Activated T-helper 1 cell treated with anti-CD3 and anti-CD28 coated beads, Interleukin-12 subunit alpha, Interleukin-12 subunit beta, Interleukin-2, Interleukin-4 antibody, amounts not matched to agents 30 ng/mL and 10 ng/mL and 1 ng/mL, durations not matched to agents 14 hours and 24 hours and 36 hours (primary cell): ENCODE measurements around the gene SH3RF1. TPM values are rescaled to one million over a fixed set of nuclear protein-coding genes. Genes with fewer than 3 reads are reported as not detected.

Experiments used
- DNase-seq: peaks from one replicate; pipeline ENCODE4 v3.0.0; 2021; ENCODE audit warnings: low spot score
- H3K27ac Mint-ChIP-seq: one replicate; pipeline ENCODE4 v1.8.0; 2021; ENCODE audit warnings: mild to moderate bottlenecking, mixed read lengths
- H3K27me3 Mint-ChIP-seq: one replicate; pipeline ENCODE4 v1.8.0; 2022; ENCODE audit warnings: mild to moderate bottlenecking, moderate library complexity, mixed read lengths; ENCODE audit not compliant: insufficient read depth
- H3K36me3 Mint-ChIP-seq: one replicate; pipeline ENCODE4 v1.8.0; 2021; ENCODE audit warnings: low read depth, mixed read lengths
- H3K4me1 Mint-ChIP-seq: one replicate; pipeline ENCODE4 v1.8.0; 2021; ENCODE audit warnings: low read depth, mixed read lengths
- H3K4me3 Mint-ChIP-seq: one replicate; pipeline ENCODE4 v1.8.0; 2021; ENCODE audit warnings: mild to moderate bottlenecking, moderate library complexity, mixed read lengths
- H3K9me3 Mint-ChIP-seq: one replicate; pipeline ENCODE4 v1.8.0; 2021; ENCODE audit warnings: mixed read lengths
- intact Hi-C: fragments of 100-400 bp; cut with micrococcal nuclease; formaldehyde crosslinking; loops from one replicate; pipeline ENCODE4 v1.15.1; 2024
- total RNA-seq: library from RNA; stranded (reverse); gene quantifications from 2 replicates; pipeline ENCODE4 v1.2.3, GENCODE V29; 2022

SH3RF1 gene
- total RNA-seq, 1 donor from 2014 or later = 0.49 TPM

- no peak overlapping the region for H3K4me3 Mint-ChIP-seq
- H3K4me1 Mint-ChIP-seq = no peaks in the 10 kb centered on the region
- no peaks in the 10 kb centered on the region for H3K9me3 Mint-ChIP-seq
- no peak overlapping the region for H3K27ac Mint-ChIP-seq
- H3K36me3 Mint-ChIP-seq = no peaks in the 10 kb centered on the region
- no peak for DNase-seq
- intact Hi-C loops = no loop called here
- H3K27me3 Mint-ChIP-seq = peaks cover 10% of the 10 kb centered on the region
Measured at GRCh38 chr4:169052594-169052945, 218.2 kb downstream of the SH3RF1 start.

GRCh38 chr4:169051761-169052593, 218.8 kb downstream of the SH3RF1 start:
- intact Hi-C loops = no loop called here
- no peak for DNase-seq
- no peaks in the 10 kb centered on the region for H3K9me3 Mint-ChIP-seq
- no peaks in the 10 kb centered on the region for H3K36me3 Mint-ChIP-seq
- no peak overlapping the region for H3K27ac Mint-ChIP-seq
- H3K4me1 Mint-ChIP-seq = no peaks in the 10 kb centered on the region
- no peak overlapping the region for H3K4me3 Mint-ChIP-seq
- peaks cover 10% of the 10 kb centered on the region for H3K27me3 Mint-ChIP-seq

GRCh38 chr4:169050881-169051760, 219.6 kb downstream of the SH3RF1 start:
- H3K4me1 Mint-ChIP-seq = no peaks in the 10 kb centered on the region
- peaks cover 10% of the 10 kb centered on the region for H3K27me3 Mint-ChIP-seq
- intact Hi-C loops = no loop called here
- DNase-seq = no peak
- H3K4me3 Mint-ChIP-seq = no peak overlapping the region
- no peaks in the 10 kb centered on the region for H3K9me3 Mint-ChIP-seq
- H3K27ac Mint-ChIP-seq = no peak overlapping the region
- no peaks in the 10 kb centered on the region for H3K36me3 Mint-ChIP-seq

- Mint-ChIP-seq H3K4me3 (no peak overlapping the region), H3K9me3 (no peaks in the 10 kb centered on the region), H3K4me1 (no peaks in the 10 kb centered on the region), H3K27me3 (peaks cover 8% of the 10 kb centered on the region), H3K36me3 (no peaks in the 10 kb centered on the region), H3K27ac (no peak overlapping the region)
- intact Hi-C loops = no loop called here
- DNase-seq = no peak
Measured at GRCh38 chr4:169050284-169050683, 220.5 kb downstream of the SH3RF1 start.

GRCh38 chr4:169048868-169049414, 221.8 kb downstream of the SH3RF1 start:
- no peak for DNase-seq
- Mint-ChIP-seq H3K36me3 (no peaks in the 10 kb centered on the region), H3K4me3 (no peak overlapping the region), H3K27me3 (peaks cover 8% of the 10 kb centered on the region), H3K4me1 (no peaks in the 10 kb centered on the region), H3K9me3 (no peaks in the 10 kb centered on the region), H3K27ac (no peak overlapping the region)
- intact Hi-C loops = no loop called here

GRCh38 chr4:169047956-169048355, 222.8 kb downstream of the SH3RF1 start:
- H3K4me1 Mint-ChIP-seq = no peaks in the 10 kb centered on the region
- H3K4me3 Mint-ChIP-seq = no peak overlapping the region
- no peaks in the 10 kb centered on the region for H3K9me3 Mint-ChIP-seq
- intact Hi-C loops = no loop called here
- DNase-seq = no peak
- H3K27me3 Mint-ChIP-seq = peaks cover 5% of the 10 kb centered on the region
- no peak overlapping the region for H3K27ac Mint-ChIP-seq
- no peaks in the 10 kb centered on the region for H3K36me3 Mint-ChIP-seq

GRCh38 chr4:169045862-169046584, 224.7 kb downstream of the SH3RF1 start:
- Mint-ChIP-seq H3K36me3 (no peaks in the 10 kb centered on the region), H3K27me3 (peaks cover 3% of the 10 kb centered on the region), H3K4me3 (no peak overlapping the region), H3K9me3 (no peaks in the 10 kb centered on the region), H3K27ac (no peak overlapping the region), H3K4me1 (no peaks in the 10 kb centered on the region)
- DNase-seq = no peak
- intact Hi-C loops = no loop called here

GRCh38 chr4:169044714-169045447, 225.9 kb downstream of the SH3RF1 start:
- Mint-ChIP-seq H3K27me3 (no peaks in the 10 kb centered on the region), H3K4me1 (no peaks in the 10 kb centered on the region), H3K36me3 (no peaks in the 10 kb centered on the region), H3K27ac (no peak overlapping the region), H3K4me3 (no peak overlapping the region), H3K9me3 (no peaks in the 10 kb centered on the region)
- no peak for DNase-seq
- intact Hi-C loops = no loop called here
